HepG2 (cell line): ENCODE measurements around the gene YIF1A. TPM values are rescaled to one million over a fixed set of nuclear protein-coding genes. Genes with fewer than 3 reads are reported as not detected.

ENCODE experiments used
- BRF2 ChIP-seq: sonication (generic); formaldehyde crosslinking; IDR thresholded peaks from 2 replicates; pipeline ENCODE4 v1.8.1; 2022; ENCODE audit warnings: mild to moderate bottlenecking, missing genetic modification reagents
- CEBPG ChIP-seq: IDR thresholded peaks from 2 replicates; pipeline ENCODE4 v1.6.1; 2016
- ESRRA ChIP-seq: sonication (generic); formaldehyde crosslinking; IDR thresholded peaks from 2 replicates; pipeline ENCODE4 v1.5.1; 2020; ENCODE audit warnings: mild to moderate bottlenecking, low read depth, missing genetic modification reagents
- ETV6 ChIP-seq: sonication (generic); formaldehyde crosslinking; conservative IDR thresholded peaks from 2 replicates; pipeline ENCODE4 v1.4.0; 2020; ENCODE audit warnings: missing genetic modification reagents
- GPBP1L1 ChIP-seq: sonication (generic); formaldehyde crosslinking; IDR thresholded peaks from 2 replicates; pipeline ENCODE4 v1.5.0; 2020; ENCODE audit warnings: mild to moderate bottlenecking, missing genetic modification reagents
- JARID2 ChIP-seq: sonication (generic); formaldehyde crosslinking; IDR thresholded peaks from 2 replicates; pipeline ENCODE4 v1.8.1; 2023; ENCODE audit warnings: missing genetic modification reagents, inconsistent platforms; ENCODE audit not compliant: insufficient replicate concordance
- MATR3 ChIP-seq: sonication (generic); formaldehyde crosslinking; IDR thresholded peaks from 2 replicates; pipeline ENCODE4 v1.4.0; 2020; ENCODE audit warnings: missing genetic modification reagents
- NFKB2 ChIP-seq: sonication (generic); formaldehyde crosslinking; IDR thresholded peaks from 2 replicates; pipeline ENCODE4 v1.4.0; 2020; ENCODE audit warnings: missing genetic modification reagents, borderline replicate concordance
- PCBP2 ChIP-seq: fragments of 200-400 bp; formaldehyde crosslinking; optimal IDR thresholded peaks from 2 replicates; pipeline ENCODE3; 2018; ENCODE audit warnings: low read length, low read depth; ENCODE audit not compliant: poor library complexity, severe bottlenecking
- SMC3 ChIP-seq: IDR thresholded peaks from 2 replicates; pipeline ENCODE4 v1.6.1; 2011; ENCODE audit warnings: low read length, improper control_type of control experiment
- SSRP1 ChIP-seq: IDR thresholded peaks from 2 replicates; pipeline ENCODE4 v1.6.1; 2016; ENCODE audit warnings: control low read depth
- UBTF ChIP-seq: sonication (generic); formaldehyde crosslinking; IDR thresholded peaks from 2 replicates; pipeline ENCODE4 v1.4.0; 2020; ENCODE audit warnings: mild to moderate bottlenecking, missing genetic modification reagents
- ZNF232 ChIP-seq: sonication (generic); formaldehyde crosslinking; IDR thresholded peaks from 2 replicates; pipeline ENCODE4 v1.4.0; 2020; ENCODE audit warnings: missing genetic modification reagents, borderline replicate concordance
- ZNF275 ChIP-seq: sonication (generic); formaldehyde crosslinking; IDR thresholded peaks from 2 replicates; pipeline ENCODE4 v1.8.0; 2022; ENCODE audit warnings: missing genetic modification reagents, mild to moderate bottlenecking, inconsistent platforms, borderline replicate concordance
- ZNF280D ChIP-seq: sonication (generic); formaldehyde crosslinking; IDR thresholded peaks from 2 replicates; pipeline ENCODE4 v1.5.1; 2020; ENCODE audit warnings: mild to moderate bottlenecking, missing genetic modification reagents
- ZNF501 ChIP-seq: sonication (generic); formaldehyde crosslinking; IDR thresholded peaks from 2 replicates; pipeline ENCODE4 v1.5.1; 2020; ENCODE audit warnings: mild to moderate bottlenecking, moderate library complexity, missing genetic modification reagents
- ZNF564 ChIP-seq: sonication (generic); formaldehyde crosslinking; IDR thresholded peaks from 2 replicates; pipeline ENCODE4 v1.8.1; 2023; ENCODE audit warnings: mild to moderate bottlenecking, missing genetic modification reagents
- ZNF7 ChIP-seq: IDR thresholded peaks from 2 replicates; pipeline ENCODE4 v1.6.1; 2016; ENCODE audit warnings: missing biosample characterization, missing genetic modification reagents
- ZNF75D ChIP-seq: sonication (generic); formaldehyde crosslinking; IDR thresholded peaks from 2 replicates; pipeline ENCODE4 v1.8.1; 2023; ENCODE audit warnings: missing genetic modification reagents, mild to moderate bottlenecking, borderline replicate concordance
- ZSCAN9 ChIP-seq: IDR thresholded peaks from 2 replicates; pipeline ENCODE4 v1.6.1; 2016; ENCODE audit warnings: borderline replicate concordance
- polyA plus RNA-seq, 8 experiments: library from polyadenylated mRNA; depleted of rRNA in 3 of 8; stranded (reverse) in 7 of 8; unstranded in 1 of 8; fragments of >200 nt; fragmentation: Illumina TruSeq in 4 of 8; extraction: Trizol in 4 of 8; gene quantifications; 2 replicates each; pipeline versions ENCODE4 v1.2.1 to v1.2.3, GENCODE V29; 2011 to 2016; ENCODE audit warnings: low read depth in 4 of 8, missing spikeins in 1 of 8, mixed read lengths in 1 of 8; ENCODE audit not compliant: insufficient read depth in 1 of 8
- total RNA-seq, 5 experiments: library from RNA; depleted of rRNA; stranded (reverse); fragments of >200 nt; fragmentation: Illumina TruSeq; extraction: Trizol; gene quantifications; 2 replicates each; pipeline ENCODE4 v1.2.3, GENCODE V29; 2016; ENCODE audit warnings: low read depth in 1 of 5

Gene YIF1A
- total and polyA plus RNA-seq, 2 of the 13 experiments (the other 11 are each of a cell fraction or from before 2014, with no cell fraction given), result 133 to 145 TPM

GRCh38 chr11:66268952-66269905 is 19.7 kb downstream of the YIF1A start (continued):
- TF ChIP-seq ZNF280D (CRISPR knock-in tag), result no peak
- no peak for TF ChIP-seq ZNF564 (CRISPR knock-in tag)
- TF ChIP-seq ZNF75D (CRISPR knock-in tag), result no peak
- no peak for TF ChIP-seq ESRRA
- TF ChIP-seq ZNF232 (CRISPR knock-in tag), result no peak
- TF ChIP-seq BRF2 (CRISPR knock-in tag), result no peak
- no peak for TF ChIP-seq CEBPG (CRISPR knock-in tag)
- TF ChIP-seq NFKB2 (CRISPR knock-in tag), result peak; percentile 17; the same call in 1 of the 2 replicates
- TF ChIP-seq SSRP1 (CRISPR knock-in tag), result no peak
- TF ChIP-seq GPBP1L1 (CRISPR knock-in tag), result no peak
- no peak for TF ChIP-seq ETV6
- no peak for TF ChIP-seq ZNF7 (CRISPR knock-in tag)
- TF ChIP-seq SMC3, result 0 out of 2 replicates have a peak, but pooled peaks have one; percentile 11
- 0 out of 2 replicates have a peak, but pooled peaks have one; percentile 4 for TF ChIP-seq ZNF501 (CRISPR knock-in tag)
- no peak for TF ChIP-seq PCBP2
- TF ChIP-seq JARID2 (CRISPR knock-in tag), result no peak
- TF ChIP-seq MATR3 (CRISPR knock-in tag), result no peak
- TF ChIP-seq UBTF, result 0 out of 2 replicates have a peak, but pooled peaks have one; percentile 20
- 0 out of 2 replicates have a peak, but pooled peaks have one; percentile 10 for TF ChIP-seq ZNF275 (CRISPR knock-in tag)
- TF ChIP-seq ZSCAN9 (CRISPR knock-in tag), result no peak
